ENCODE data around the gene RAB20.

GRCh38 chr13:110568612-110569011 is 7.1 kb upstream of the RAB20 start:
- TF ChIP-seq POLR2A (IDR thresholded peaks at IDR 0.05; ENCODE audit: low read depth, low read length) (no peak), MYC (IDR thresholded peaks at IDR 0.05; ENCODE audit: insufficient read depth, insufficient read length, insufficient replicate concordance, low read length, severe bottlenecking) (no peak), POLR2AphosphoS5 (IDR thresholded peaks at IDR 0.05; ENCODE audit: low read length) (no peak), YY1 (IDR thresholded peaks at IDR 0.05; ENCODE audit: low read depth, low read length) (no peak), NR2C1 (IDR thresholded peaks at IDR 0.05) (no peak), ZNF384 (IDR thresholded peaks at IDR 0.05; ENCODE audit: borderline replicate concordance, low read depth, low read length) (no peak), CTCF (IDR thresholded peaks at IDR 0.05 in 2 of 3, conservative IDR thresholded peaks at IDR 0.05 in 1 of 3; ENCODE audit: control insufficient read depth in 2 of 3, extremely low read depth in 1 of 3, insufficient read depth in 1 of 3, low read depth in 3 of 3, low read length in 3 of 3) (no peak), TARDBP (IDR thresholded peaks at IDR 0.05; ENCODE audit: borderline replicate concordance) (no peak), HSF1 (IDR thresholded peaks at IDR 0.05; ENCODE audit: low read depth, low read length) (no peak), ZNF274 (IDR thresholded peaks at IDR 0.05; ENCODE audit: insufficient read depth, insufficient read length) (no peak), ELK1 (IDR thresholded peaks at IDR 0.05; ENCODE audit: low read depth, low read length) (no peak), CBFB (IDR thresholded peaks at IDR 0.05; ENCODE audit: low read depth) (no peak), SREBF2 (IDR thresholded peaks at IDR 0.05; ENCODE audit: low read length) (no peak), CREM (IDR thresholded peaks at IDR 0.05; ENCODE audit: low read depth) (no peak)
